ENCODE measurements around the gene GABRR3.

GABRR3 gene

GRCh38 chr3:97988784-97989568, 46.1 kb downstream of the GABRR3 start:
- no peaks in the 10 kb centered on the region for H3K27me3 ChIP-seq (ENCODE audit: insufficient read depth, poor library complexity, severe bottlenecking)
- DNase-seq (ENCODE audit: low read depth in 1 of 2, low spot score in 1 of 2), result no peak
- TF ChIP-seq SPI1 (IDR thresholded peaks at IDR 0.05; ENCODE audit: borderline replicate concordance, low read depth), result no peak
- TF ChIP-seq, protein P1, sequence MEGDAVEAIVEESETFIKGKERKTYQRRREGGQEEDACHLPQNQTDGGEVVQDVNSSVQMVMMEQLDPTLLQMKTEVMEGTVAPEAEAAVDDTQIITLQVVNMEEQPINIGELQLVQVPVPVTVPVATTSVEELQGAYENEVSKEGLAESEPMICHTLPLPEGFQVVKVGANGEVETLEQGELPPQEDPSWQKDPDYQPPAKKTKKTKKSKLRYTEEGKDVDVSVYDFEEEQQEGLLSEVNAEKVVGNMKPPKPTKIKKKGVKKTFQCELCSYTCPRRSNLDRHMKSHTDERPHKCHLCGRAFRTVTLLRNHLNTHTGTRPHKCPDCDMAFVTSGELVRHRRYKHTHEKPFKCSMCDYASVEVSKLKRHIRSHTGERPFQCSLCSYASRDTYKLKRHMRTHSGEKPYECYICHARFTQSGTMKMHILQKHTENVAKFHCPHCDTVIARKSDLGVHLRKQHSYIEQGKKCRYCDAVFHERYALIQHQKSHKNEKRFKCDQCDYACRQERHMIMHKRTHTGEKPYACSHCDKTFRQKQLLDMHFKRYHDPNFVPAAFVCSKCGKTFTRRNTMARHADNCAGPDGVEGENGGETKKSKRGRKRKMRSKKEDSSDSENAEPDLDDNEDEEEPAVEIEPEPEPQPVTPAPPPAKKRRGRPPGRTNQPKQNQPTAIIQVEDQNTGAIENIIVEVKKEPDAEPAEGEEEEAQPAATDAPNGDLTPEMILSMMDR (IDR thresholded peaks at IDR 0.05; ENCODE audit: insufficient read depth, low read length), result no peak
- no peak for TF ChIP-seq GABPA (IDR thresholded peaks at IDR 0.05; ENCODE audit: low read depth)

GRCh38 chr3:97987306-97987705, 47.8 kb downstream of the GABRR3 start:
- no peak for TF ChIP-seq POLR2AphosphoS5 (IDR thresholded peaks at IDR 0.05; ENCODE audit: low read depth)
- TF ChIP-seq SPI1 (IDR thresholded peaks at IDR 0.05; ENCODE audit: borderline replicate concordance, low read depth), result no peak
- TF ChIP-seq, protein P1 (IDR thresholded peaks at IDR 0.05; ENCODE audit: insufficient read depth, low read length), result no peak
- TF ChIP-seq REST (IDR thresholded peaks at IDR 0.05; ENCODE audit: insufficient replicate concordance, low read depth), result no peak
- TF ChIP-seq GABPA (IDR thresholded peaks at IDR 0.05; ENCODE audit: low read depth), result no peak
- DNase-seq (ENCODE audit: low read depth in 1 of 2, low spot score in 1 of 2), result no peak
- no peak overlapping the region for H3K4me3 ChIP-seq (replicated peaks; ENCODE audit: insufficient read depth, low read length)
- H3K27ac ChIP-seq (replicated peaks), result no peak overlapping the region
- no peaks in the 10 kb centered on the region for H3K27me3 ChIP-seq (ENCODE audit: insufficient read depth, poor library complexity, severe bottlenecking)

More at GRCh38 chr3:97988784-97989568, 46.1 kb downstream of the GABRR3 start:
- Histone ChIP-seq H3K27ac (replicated peaks) (no peak overlapping the region), H3K4me3 (replicated peaks; ENCODE audit: insufficient read depth, low read length) (no peak overlapping the region)

GRCh38 chr3:97983933-97984491, 51.1 kb downstream of the GABRR3 start:
- H3K27me3 ChIP-seq (ENCODE audit: insufficient read depth, poor library complexity, severe bottlenecking), result no peaks in the 10 kb centered on the region
- TF ChIP-seq SPI1 (IDR thresholded peaks at IDR 0.05; ENCODE audit: borderline replicate concordance, low read depth), result no peak
- no peak for TF ChIP-seq GABPA (IDR thresholded peaks at IDR 0.05; ENCODE audit: low read depth)
- TF ChIP-seq, protein P1 (IDR thresholded peaks at IDR 0.05; ENCODE audit: insufficient read depth, low read length), result no peak
- no peak for TF ChIP-seq POLR2AphosphoS5 (IDR thresholded peaks at IDR 0.05; ENCODE audit: low read depth)
- no peak for TF ChIP-seq REST (IDR thresholded peaks at IDR 0.05; ENCODE audit: insufficient replicate concordance, low read depth)
- H3K4me3 ChIP-seq (replicated peaks; ENCODE audit: insufficient read depth, low read length), result no peak overlapping the region
- no peak for DNase-seq (ENCODE audit: low read depth in 1 of 2, low spot score in 1 of 2)
- no peak overlapping the region for H3K27ac ChIP-seq (replicated peaks)

Data from HL-60 (cell line).